Left ventricle myocardium inferior (tissue), 1 donor: ENCODE measurements around the gene SPTBN4. TPM values are rescaled to one million over a fixed set of nuclear protein-coding genes. Genes with fewer than 3 reads are reported as not detected.
"Not testable (repeated sequence)": the region's sequence is repeated elsewhere in the genome, so short reads cannot be mapped to it uniquely, and the experiment has no call there.

ENCODE experiments used
- DNase-seq: peaks from one replicate; pipeline ENCODE4 v3.0.0-alpha.2; 2020
- H3K27ac ChIP-seq: fragments of 200-600 bp; replicated peaks from 2 replicates; pipeline ENCODE4 v1.8.0; 2021
- H3K27me3 ChIP-seq: fragments of 200-600 bp; 2 replicates; pipeline ENCODE4 v1.8.0; 2021; ENCODE audit warnings: low read depth
- H3K36me3 ChIP-seq: fragments of 200-600 bp; 2 replicates; pipeline ENCODE4 v1.8.0; 2021
- H3K4me1 ChIP-seq: fragments of 200-600 bp; 2 replicates; pipeline ENCODE4 v1.8.0; 2021
- H3K4me3 ChIP-seq: fragments of 200-600 bp; 2 replicates; pipeline ENCODE4 v1.8.0; 2021; ENCODE audit warnings: mild to moderate bottlenecking, moderate library complexity
- H3K9me3 ChIP-seq: fragments of 200-600 bp; replicated peaks from 2 replicates; pipeline ENCODE4 v1.8.0; 2021
- intact Hi-C: fragments of 100-400 bp; cut with micrococcal nuclease; formaldehyde crosslinking; loops from one replicate; pipeline ENCODE4 v1.11.0; 2022
- total RNA-seq: library from RNA; stranded (reverse); fragmentation: NEBNext Ultra II Directional; extraction: Animal tissue kit (Norgen Biotek cat#: 25700); gene quantifications from one replicate; pipeline ENCODE4 v1.2.1, GENCODE V29; 2021
- TF ChIP-seq, protein P1 (sequence below): fragments of 200-600 bp; IDR thresholded peaks from 2 replicates; pipeline ENCODE4 v1.8.0; 2021; ENCODE audit warnings: antibody characterized with exemption, mild to moderate bottlenecking, borderline replicate concordance
- donor health status: DM: no; HTN: yes; CAD: no; lungs with severe emphysema.

SPTBN4 gene
- total RNA-seq, 1 donor from 2014 or later = 6.1 TPM

- H3K36me3 ChIP-seq = peaks cover 13% of the 10 kb centered on the region
- no peaks in the 10 kb centered on the region for H3K9me3 ChIP-seq
- peaks cover 64% of the 10 kb centered on the region for H3K4me1 ChIP-seq
Observed at GRCh38 chr19:40424637-40425449, 42.0 kb upstream of the SPTBN4 start.

DNA sequence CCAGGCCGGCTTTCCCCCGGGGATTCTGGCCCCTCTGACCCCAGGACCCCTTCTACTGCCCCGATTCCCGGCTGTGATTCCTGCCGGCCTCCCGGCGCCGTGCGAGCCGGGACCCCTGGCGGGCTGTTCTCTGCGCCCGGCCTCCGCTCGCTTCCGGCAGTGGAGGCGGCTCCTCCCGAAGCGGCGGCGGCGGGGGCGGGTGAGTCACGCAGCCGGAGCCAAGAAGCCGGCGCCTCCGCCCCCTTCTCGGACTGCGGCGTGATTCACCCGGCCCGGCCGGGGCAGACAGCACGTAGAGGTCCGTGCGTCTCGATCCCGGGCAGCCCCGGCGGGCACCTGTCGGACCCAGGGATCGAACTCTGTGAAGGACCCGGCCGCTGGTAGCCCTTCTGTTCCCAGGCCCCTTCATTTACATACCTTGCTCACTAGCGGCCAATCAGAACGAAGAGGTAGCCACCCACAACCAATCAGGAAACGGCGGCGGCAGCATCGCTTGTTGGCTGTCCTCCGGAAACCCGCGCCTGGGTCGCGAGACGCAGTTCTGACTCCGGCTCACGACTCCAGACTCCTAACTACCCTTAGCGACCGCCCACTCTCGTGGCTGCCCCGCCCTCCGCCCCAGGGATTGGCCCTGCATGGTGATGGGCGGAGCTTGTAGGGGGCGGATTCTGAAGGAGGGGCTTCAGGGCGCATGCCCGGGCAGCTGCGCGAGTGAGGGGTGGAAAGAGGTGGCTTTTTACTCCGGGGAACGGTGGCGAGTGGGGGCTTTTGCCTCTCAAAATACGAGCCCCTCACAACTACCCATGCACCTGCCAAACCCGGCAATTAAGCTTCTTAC is 41.1 kb upstream of the SPTBN4 start, which contains the start of gene SERTAD1:
TSS of gene SERTAD1 (minus strand) at position 543 of the 838 bp plus-strand sequence. CDS start 2,446 bp downstream, outside the sequence.
- Histone ChIP-seq H3K4me3 (peak within 1 kb of the TSS; percentile 97), H3K36me3 (peaks cover 13% of the 10 kb centered on the region), H3K9me3 (no peaks in the 10 kb centered on the region), H3K27ac (peak within 1 kb of the TSS; percentile 99), H3K4me1 (peaks cover 56% of the 10 kb centered on the region), H3K27me3 (no peaks in the 10 kb centered on the region)
- peak; percentile 100 for DNase-seq
- intact Hi-C loops = loop anchor here (1.0 kb wide), 1 partner anchor 18 kb away; no protein-coding TSS in a partner anchor
- TF ChIP-seq, protein P1, sequence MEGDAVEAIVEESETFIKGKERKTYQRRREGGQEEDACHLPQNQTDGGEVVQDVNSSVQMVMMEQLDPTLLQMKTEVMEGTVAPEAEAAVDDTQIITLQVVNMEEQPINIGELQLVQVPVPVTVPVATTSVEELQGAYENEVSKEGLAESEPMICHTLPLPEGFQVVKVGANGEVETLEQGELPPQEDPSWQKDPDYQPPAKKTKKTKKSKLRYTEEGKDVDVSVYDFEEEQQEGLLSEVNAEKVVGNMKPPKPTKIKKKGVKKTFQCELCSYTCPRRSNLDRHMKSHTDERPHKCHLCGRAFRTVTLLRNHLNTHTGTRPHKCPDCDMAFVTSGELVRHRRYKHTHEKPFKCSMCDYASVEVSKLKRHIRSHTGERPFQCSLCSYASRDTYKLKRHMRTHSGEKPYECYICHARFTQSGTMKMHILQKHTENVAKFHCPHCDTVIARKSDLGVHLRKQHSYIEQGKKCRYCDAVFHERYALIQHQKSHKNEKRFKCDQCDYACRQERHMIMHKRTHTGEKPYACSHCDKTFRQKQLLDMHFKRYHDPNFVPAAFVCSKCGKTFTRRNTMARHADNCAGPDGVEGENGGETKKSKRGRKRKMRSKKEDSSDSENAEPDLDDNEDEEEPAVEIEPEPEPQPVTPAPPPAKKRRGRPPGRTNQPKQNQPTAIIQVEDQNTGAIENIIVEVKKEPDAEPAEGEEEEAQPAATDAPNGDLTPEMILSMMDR = peak; percentile 84

More at GRCh38 chr19:40424637-40425449, 42.0 kb upstream of the SPTBN4 start:
- peak overlapping the region; percentile 97 for H3K4me3 ChIP-seq
- H3K27me3 ChIP-seq = no peaks in the 10 kb centered on the region
- no peak for DNase-seq
- intact Hi-C loops = loop anchor here (1.0 kb wide), 1 partner anchor 18 kb away; no protein-coding TSS in a partner anchor
- TF ChIP-seq, protein P1 = no peak
- peak overlapping the region; percentile 99 for H3K27ac ChIP-seq

DNA sequence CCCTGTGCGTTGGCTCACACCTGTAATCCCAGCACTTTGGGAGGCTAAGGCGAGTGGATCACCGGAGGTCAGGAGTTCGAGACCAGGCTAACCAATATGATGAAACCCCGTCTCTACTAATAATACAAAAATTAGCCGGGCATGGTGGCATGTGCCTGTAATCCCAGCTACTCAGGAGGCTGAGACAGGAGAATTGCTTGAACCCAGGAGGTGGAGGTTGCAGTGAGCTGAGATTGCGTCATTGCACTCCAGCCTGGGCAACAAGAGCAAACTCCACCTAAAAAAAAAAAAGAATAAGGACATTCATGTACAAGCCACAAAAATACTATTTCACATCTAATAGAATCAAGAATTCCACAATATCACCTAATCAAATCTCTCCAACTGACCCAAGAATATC is 38.6 kb upstream of the SPTBN4 start:
- intact Hi-C loops, H3K27me3 ChIP-seq, DNase-seq: not testable (repeated sequence)

DNA sequence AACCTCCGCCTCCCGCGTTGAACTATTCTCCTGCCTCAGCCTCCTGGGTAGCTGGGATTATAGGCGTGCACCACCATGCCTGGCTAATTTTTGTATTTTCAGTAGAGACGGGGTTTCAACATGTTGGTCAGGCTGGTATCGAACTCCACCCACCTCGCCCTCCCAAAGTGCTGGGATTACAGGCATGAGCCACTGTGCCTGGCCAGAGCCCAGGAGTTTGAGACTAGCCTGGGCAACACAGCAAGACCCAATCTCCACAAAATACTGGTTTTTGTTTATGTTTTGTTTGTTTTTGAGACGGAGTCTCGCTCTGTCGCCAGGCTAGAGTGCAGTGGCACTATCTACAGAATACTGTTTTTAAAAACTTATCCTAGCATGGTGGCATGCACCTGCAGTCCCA is 36.6 kb upstream of the SPTBN4 start:
- intact Hi-C loops = not testable (repeated sequence)

More for the DNA sequence above, 38.6 kb upstream of the SPTBN4 start:
- not testable (repeated sequence) for H3K9me3 ChIP-seq, H3K4me3 ChIP-seq, H3K27ac ChIP-seq, H3K36me3 ChIP-seq
- H3K4me1 ChIP-seq = peaks cover 47% of the 10 kb centered on the region

GRCh38 chr19:40431698-40432097 is 35.1 kb upstream of the SPTBN4 start:
- DNase-seq = no peak
- peaks cover 28% of the 10 kb centered on the region for H3K4me1 ChIP-seq
- H3K27ac ChIP-seq = peak overlapping the region; percentile 97
- no peaks in the 10 kb centered on the region for H3K36me3 ChIP-seq
- intact Hi-C loops = no loop called here
- no peak overlapping the region for H3K4me3 ChIP-seq
- H3K9me3 ChIP-seq = no peaks in the 10 kb centered on the region
- TF ChIP-seq, protein P1 = no peak
- no peaks in the 10 kb centered on the region for H3K27me3 ChIP-seq

More for the DNA sequence above, 36.6 kb upstream of the SPTBN4 start:
- H3K9me3 ChIP-seq, DNase-seq, H3K4me3 ChIP-seq, H3K27me3 ChIP-seq, H3K27ac ChIP-seq, H3K36me3 ChIP-seq: not testable (repeated sequence)
- peaks cover 37% of the 10 kb centered on the region for H3K4me1 ChIP-seq

- DNase-seq, intact Hi-C loops: not testable (repeated sequence)
Observed at GRCh38 chr19:40432760-40433159, 34.0 kb upstream of the SPTBN4 start.

More at GRCh38 chr19:40432760-40433159, 34.0 kb upstream of the SPTBN4 start:
- H3K27me3 ChIP-seq, H3K36me3 ChIP-seq, H3K9me3 ChIP-seq: not testable (repeated sequence)
- Histone ChIP-seq H3K4me1 (peaks cover 25% of the 10 kb centered on the region), H3K4me3 (peak overlapping the region; percentile 63), H3K27ac (peak overlapping the region; percentile 97)
